ENCODE data around the gene HMCN1. TPM values are rescaled to one million over a fixed set of nuclear protein-coding genes. Genes with fewer than 3 reads are reported as not detected.
A peak's percentile ranks its signal among the peaks of the same experiment; 100 is the strongest.
"Not testable (repeated sequence)": the region's sequence is repeated elsewhere in the genome, so short reads cannot be mapped to it uniquely, and the experiment has no call there.

The HMCN1 gene
- total RNA-seq, 1 donor from 2014 or later = 8.6 TPM

- ATAC-seq (no peak), DNase-seq (ENCODE audit: low spot score) (no peak)
These were observed 391.3 kb downstream of the HMCN1 start for GRCh38 chr1:186125511-186125910.

- ATAC-seq = no peak
- no peak for DNase-seq (ENCODE audit: low spot score)
These were observed 395.6 kb downstream of the HMCN1 start for GRCh38 chr1:186129758-186130157.

GRCh38 chr1:186139115-186139514 is 404.9 kb downstream of the HMCN1 start:
- ATAC-seq (no peak), DNase-seq (ENCODE audit: low spot score) (no peak)

- DNase-seq (ENCODE audit: low spot score) (no peak), ATAC-seq (no peak)
These were observed 405.5 kb downstream of the HMCN1 start for GRCh38 chr1:186139701-186140100.

GRCh38 chr1:186142159-186142558 is 408.0 kb downstream of the HMCN1 start:
- DNase-seq (ENCODE audit: low spot score) = no peak
- ATAC-seq = no peak

- no peak for ATAC-seq
- DNase-seq (ENCODE audit: low spot score) = no peak
These were observed 408.7 kb downstream of the HMCN1 start for GRCh38 chr1:186142916-186143315.

GRCh38 chr1:186143481-186143880 is 409.3 kb downstream of the HMCN1 start:
- ATAC-seq = no peak
- DNase-seq (ENCODE audit: low spot score) = no peak

- DNase-seq (ENCODE audit: low spot score) (no peak), ATAC-seq (no peak)
These were observed 410.3 kb downstream of the HMCN1 start for GRCh38 chr1:186144505-186144904.

GRCh38 chr1:186146974-186147373 is 412.8 kb downstream of the HMCN1 start:
- ATAC-seq = no peak
- no peak for DNase-seq (ENCODE audit: low spot score)

- DNase-seq (ENCODE audit: low spot score) (no peak), ATAC-seq (no peak)
These were observed 415.4 kb downstream of the HMCN1 start for GRCh38 chr1:186149591-186149990.

- DNase-seq (ENCODE audit: low spot score) (no peak), ATAC-seq (no peak)
These were observed 418.0 kb downstream of the HMCN1 start for GRCh38 chr1:186152227-186152619.

- ATAC-seq (no peak), DNase-seq (ENCODE audit: low spot score) (no peak)
These were observed 418.5 kb downstream of the HMCN1 start for GRCh38 chr1:186152620-186153239.

GRCh38 chr1:186154651-186155050 is 420.5 kb downstream of the HMCN1 start:
- no peak for DNase-seq (ENCODE audit: low spot score)
- no peak for ATAC-seq

GRCh38 chr1:186155594-186155993 is 421.4 kb downstream of the HMCN1 start:
- no peak for DNase-seq (ENCODE audit: low spot score)
- ATAC-seq = peak; percentile 78

- DNase-seq (ENCODE audit: low spot score); ATAC-seq: not testable (repeated sequence)
These were observed 428.7 kb downstream of the HMCN1 start for GRCh38 chr1:186162895-186163294.

GRCh38 chr1:186164773-186165172 is 430.6 kb downstream of the HMCN1 start:
- DNase-seq (ENCODE audit: low spot score) (no peak), ATAC-seq (no peak)

- DNase-seq (ENCODE audit: low spot score) = no peak
- ATAC-seq = no peak
These were observed 431.1 kb downstream of the HMCN1 start for GRCh38 chr1:186165303-186165702.

- no peak for ATAC-seq
- DNase-seq (ENCODE audit: low spot score) = no peak
These were observed 433.0 kb downstream of the HMCN1 start for GRCh38 chr1:186167096-186167668.

- DNase-seq (ENCODE audit: low spot score) (no peak), ATAC-seq (no peak)
These were observed 441.4 kb downstream of the HMCN1 start for GRCh38 chr1:186175588-186175987.

- ATAC-seq = no peak
These were observed 444.3 kb downstream of the HMCN1 start for GRCh38 chr1:186178426-186179043.

GRCh38 chr1:186179231-186179630 is 445.0 kb downstream of the HMCN1 start:
- DNase-seq (ENCODE audit: low spot score) (no peak), ATAC-seq (no peak)

More at GRCh38 chr1:186178426-186179043, 444.3 kb downstream of the HMCN1 start:
- no peak for DNase-seq (ENCODE audit: low spot score)

- no peak for ATAC-seq
These were observed 449.0 kb downstream of the HMCN1 start for GRCh38 chr1:186183219-186183618.

More at GRCh38 chr1:186183219-186183618, 449.0 kb downstream of the HMCN1 start:
- no peak for DNase-seq (ENCODE audit: low spot score)

Data from left lobe of liver (tissue), 2 donors.